ENCODE data around the gene PCYT2.

Gene PCYT2

DNA sequence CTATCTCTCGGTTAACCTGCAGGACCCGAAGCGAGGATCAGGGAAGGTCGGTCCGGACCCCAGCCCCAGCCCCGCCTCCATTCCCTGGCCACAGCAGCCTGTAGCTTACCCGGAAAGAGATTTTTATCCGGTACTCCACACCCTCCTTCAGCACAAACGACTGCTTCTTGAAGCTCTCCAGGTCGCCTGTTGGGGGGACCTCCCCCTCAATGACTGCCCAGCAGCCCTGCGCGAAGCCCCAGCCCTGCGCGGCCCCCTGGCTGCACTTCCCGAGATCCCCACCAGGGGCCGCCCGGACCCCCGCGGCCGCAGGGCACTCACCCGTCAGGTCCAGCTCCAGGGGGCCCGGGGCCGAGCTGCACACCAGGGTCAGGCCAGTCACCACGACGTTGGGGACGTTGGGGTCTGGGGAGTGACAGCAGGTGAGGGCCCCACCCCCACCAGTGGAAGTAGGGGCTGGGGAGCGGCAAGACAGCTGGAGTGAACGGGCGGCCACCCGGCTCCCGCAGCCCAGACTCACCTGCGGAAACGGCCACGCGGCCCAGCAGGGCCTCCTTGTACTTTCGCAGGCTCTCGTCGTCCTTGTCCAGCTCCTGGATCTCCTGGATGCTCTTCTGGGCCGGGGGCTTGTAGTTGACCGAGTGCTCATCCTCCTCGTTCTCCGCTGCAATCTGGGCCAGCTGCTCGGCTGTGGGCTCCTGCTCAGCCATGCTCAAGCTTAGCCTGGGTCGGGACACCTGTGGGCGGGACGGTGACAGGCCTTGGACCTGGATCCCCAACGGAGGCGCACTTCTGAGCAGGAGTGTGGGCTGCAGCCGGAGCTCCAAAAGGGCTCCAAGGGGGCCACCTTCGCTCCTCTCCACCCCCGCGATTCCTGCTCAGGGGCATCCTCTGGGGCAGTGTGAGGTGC is 41.7 kb downstream of the PCYT2 start:
- DNase-seq, result peak; percentile 42

DNA sequence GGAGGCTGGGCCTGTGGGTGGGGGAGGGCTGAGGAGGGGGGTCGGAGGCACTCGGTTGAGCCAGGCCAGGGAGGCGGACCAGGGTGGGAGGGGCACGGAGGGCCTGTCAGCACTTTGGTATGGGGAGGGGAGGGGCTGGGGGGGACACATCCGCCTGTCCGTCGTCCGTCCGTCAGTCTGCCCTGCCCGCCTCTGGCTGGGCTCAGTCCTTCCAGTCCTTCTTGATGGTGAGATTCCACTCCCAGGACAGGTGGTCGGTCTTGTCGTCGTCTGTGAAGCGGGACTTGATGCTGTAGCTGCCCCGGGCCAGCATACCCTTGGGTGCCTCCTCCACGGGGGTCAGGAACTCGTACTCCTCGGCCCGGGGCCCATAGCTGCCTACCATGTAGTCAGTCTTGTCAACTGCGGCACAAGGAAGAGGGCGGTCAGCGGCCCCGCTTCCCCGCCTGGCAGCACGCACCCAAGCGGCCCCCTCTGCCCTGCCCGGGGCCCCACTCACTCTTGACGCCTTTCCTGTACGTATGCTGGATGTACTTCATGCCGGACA is 42.5 kb downstream of the PCYT2 start:
- no peak for DNase-seq

DNA sequence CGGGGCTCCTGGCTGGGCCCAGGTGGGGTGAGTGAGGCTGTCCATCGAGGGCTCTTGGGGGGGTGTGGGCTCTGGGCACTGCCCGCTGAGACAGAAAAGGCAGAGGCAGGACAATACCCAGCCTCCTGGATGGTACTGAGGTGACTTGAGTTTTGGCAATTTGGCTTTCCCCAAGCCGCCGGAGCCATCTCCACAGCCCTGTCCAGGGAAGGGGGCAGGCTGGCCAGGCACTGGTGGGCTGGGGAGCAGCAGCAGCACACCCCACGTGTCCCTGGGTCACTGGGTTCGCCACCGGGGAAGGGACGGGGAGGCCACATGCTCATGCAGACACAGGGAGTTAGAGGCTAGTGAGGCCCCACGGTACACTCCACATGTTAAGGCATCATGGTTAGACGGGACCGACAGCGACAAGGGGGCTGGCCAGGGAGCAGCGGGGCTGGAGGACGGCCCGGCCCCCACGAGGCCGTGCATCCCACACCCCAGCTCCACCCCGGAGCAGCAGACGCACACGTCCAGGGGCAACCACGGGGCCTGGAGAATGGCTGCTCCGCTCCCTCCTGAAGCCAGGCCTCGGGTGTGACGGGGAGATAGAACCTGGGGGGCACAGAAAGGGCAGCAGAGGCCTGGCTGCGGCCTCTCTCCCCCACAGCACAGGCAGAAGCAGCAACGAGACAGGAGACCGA is 43.1 kb downstream of the PCYT2 start:
- DNase-seq, result no peak

DNA sequence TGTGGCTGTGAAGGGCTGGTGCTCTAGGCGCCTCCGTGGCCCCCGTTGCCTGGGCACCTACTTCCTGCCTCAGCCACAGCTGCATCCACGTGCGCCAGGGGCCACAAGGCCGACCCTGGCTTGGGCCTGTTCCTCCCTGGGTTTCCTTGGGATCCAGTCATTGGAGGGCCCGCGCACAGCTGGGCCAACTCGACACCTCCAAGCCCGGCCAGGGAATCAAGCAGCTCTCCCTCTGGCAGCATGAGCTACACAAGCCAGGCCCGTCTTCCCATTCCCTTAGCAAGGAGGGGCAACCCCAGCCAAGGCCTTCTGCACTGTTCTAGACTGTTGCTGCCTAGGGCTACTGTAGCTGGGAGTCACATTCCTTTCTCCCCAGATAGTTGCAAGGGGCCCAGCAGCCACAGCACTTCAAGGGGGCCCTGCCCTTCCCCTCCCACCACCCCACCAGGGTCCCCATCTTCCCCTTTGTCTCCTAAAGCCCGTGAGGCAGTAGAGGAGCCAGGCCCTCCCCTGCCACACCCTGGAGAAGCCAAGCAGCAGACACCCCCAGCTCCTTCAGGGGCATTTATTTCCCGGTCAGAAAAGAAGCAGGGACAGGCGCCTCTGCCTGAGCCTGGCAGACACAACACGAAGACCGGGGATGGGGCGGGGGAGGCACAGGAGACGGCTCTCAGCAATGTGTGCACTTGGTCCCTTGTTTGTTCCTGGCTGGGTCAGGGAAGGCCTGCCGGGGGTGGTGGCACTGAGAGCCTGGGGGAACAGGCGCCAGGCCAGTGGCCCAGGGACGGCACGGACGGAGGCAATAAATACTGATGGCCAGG is 43.8 kb downstream of the PCYT2 start:
- DNase-seq, result peak; percentile 44

DNA sequence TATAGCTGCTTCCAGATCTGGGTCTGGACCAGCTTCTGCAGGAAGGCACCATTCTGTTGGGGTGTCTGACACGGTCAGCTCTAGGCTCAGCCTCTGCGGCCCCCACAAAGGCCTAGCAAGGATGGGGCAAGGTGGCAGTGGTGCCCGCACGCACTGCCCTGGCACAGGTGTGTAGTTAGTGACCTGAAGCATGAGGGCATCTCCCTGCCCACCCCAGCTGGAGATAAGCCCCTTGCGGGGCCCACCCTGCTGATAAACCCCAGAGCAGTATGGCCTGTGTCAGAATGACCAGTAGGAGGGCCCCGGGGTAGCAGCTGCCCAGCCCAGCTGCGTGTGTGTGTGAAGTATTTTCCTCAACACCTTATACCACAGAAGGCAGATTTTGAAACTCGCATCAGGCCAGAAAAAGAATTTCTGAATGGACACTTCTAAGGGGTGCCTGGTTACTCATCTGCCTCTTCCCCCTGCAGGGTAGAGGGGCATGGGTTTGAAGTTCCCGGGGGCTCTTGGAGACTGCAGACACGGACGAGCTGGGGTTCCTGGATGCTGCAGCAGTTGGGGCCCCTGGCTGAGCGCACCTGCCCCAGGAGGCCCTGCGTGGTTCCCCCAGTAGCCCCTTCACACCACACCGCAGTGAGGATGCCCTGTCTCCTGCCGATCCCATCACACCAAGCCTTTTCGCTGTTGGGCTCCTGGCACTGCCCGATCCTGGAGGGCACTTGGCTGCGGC is 44.6 kb downstream of the PCYT2 start:
- DNase-seq, result peak; percentile 30

DNA sequence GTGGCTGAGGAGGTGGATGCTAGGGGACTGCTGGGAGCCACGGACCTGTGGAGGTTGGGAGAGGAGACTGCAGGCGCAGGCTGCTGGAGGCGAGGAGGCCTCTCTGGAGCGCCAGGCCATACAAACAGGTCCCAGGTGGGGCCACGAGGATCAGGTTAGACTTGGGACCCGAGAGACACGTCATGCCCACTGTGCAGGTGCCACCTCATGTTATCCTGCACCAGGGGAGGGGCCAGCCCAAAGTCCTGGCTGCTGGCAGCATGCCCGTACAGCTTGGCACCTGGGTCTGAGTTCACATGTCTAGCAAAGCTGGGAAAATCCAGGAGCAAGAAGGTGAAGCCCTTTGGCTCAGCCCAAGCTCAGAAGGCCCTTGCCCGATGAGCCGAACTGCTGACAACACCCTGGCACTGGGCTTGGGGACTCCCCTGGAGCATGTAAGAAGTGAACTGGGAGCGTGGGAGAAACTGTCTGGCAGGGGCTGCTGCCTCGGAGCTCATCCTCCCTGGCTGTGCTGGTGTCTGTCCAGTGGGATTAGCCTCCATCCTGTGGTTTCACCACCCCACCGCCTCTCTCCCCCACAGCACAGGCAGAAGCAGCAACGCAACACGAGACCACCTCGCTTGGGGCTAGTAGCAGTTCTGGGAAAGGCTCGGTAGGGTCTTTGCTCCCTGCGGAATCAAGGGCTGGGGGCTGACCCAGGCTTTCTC is 45.3 kb downstream of the PCYT2 start:
- no peak for DNase-seq

DNA sequence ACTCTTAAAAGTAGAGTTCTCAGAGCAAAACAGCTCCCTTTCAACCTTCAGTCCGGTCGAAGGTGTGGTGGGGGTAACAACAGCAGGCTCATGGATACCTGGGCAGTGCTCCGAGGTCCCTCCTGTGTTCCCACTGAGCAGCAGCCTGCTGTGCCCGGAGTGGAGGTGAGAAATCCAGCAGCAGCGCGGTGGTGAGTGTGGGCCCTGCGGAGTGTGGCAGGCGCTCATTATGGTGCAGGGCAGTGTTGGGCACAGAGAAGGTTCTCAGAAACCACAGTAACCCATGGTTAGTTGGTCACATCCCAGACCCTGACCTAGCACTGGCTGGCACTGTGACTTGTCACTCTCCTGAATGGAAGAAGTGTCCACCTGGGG is 45.9 kb downstream of the PCYT2 start:
- DNase-seq, result no peak

DNA sequence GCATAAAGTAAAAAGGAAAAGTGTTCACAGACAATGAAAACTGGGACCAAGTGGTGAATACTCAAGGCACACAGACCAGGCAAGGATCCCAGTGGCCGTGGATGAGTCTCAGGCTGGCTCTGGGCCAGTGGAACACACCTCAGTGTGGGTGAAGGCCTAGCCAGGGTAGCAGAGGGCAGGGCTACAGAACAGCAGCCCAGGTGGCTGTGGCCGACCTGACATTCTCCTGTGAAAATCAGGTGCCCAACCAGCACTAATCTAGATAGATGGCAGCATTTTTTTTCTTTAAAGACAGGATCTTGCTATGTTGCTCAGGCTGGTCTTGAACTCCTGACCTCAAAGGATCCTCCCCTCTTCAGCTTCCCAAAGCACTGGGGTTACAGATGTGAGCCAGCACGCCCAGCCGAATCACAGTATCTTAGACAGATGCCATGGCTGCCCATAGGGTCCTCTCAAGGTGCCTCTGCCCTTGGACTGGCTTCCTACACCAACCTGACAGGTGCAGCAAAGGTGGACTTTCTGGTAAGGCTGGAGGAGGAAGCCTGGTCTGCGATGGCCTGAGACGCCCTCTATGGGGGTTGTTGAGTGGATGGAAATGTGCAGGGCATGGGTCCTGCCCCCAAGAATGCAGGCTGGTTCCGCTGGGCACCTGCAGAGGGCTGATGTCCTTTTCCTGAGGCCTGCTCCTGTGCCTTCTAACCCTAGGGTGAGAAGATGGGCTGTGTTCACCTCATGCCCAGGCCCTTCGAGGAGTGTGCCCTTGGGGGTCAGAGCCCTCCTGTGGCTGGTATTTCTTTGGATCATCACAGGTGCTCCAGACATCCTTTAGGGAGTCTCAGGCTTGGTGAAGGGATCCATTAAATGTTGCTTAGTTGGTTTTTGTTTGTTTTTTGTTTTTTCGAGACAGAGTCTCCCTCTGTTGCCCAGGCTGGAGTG is 47.1 kb downstream of the PCYT2 start:
- no peak for DNase-seq

DNA sequence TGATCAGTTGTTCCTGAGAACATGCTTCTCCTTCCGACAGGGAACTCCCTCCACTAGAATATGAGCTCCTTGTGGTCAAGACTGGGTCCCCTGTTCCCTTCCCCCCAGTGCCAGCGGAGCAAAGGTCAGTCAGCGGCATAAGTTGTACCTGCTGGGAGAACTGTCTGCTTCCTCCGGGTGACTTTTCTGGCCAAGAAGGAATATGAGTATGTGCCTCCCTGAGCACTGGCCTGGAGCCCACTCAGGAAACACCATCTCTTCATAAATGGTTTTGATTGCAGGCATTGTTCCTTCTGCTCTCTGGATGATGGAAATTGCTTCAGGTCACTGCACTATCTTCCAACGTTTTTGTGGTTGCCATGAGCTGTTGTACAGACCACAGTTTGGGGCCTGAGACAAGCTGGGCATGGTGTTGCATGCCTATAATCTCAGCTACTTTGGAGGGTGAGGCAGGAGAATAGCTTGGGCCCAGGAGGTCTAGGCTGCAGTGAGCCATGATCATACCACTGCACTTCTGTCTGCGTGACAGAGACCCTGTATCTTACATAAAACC is 48.0 kb downstream of the PCYT2 start:
- DNase-seq, result no peak

DNA sequence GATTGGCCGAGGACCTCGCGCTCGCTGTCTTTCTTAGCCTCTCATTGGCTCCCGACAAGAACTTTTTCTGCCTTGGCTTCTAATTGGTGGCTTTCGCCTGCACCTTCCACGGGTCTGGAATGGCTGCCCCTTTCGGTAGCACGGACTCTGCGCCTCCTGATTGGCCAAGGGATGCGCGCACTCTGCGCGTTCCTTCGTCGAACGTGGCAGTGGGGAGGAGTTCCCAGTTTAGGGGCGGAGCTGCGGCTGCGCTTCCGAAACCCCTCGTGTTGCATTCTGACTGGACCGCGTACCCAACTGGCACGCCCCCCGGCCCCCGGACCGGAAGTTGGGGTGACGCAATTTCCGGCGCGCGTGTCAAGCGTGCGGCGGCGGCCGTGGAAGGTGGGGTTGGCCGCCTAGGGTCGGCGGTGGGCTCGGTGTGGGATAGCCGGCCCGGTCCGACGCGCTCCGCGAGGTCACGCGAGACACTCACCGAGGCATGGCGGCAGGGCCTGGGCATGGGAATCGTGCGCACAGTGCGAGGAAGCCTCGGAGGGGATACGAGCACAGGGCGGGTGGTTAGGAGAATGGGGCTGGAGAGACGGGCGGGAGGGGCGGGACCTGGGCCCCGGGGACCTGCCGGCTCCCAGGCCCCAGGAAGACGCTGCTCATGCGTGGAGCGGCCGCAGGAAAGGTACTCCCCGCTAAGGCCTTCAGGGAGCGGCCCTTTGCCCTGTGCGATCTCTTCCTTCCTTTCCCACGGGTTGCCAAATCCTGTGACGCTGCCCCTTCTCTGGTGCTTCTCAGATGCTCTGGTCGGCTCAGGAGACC is 50.2 kb downstream of the PCYT2 start:
- DNase-seq, result peak; percentile 100

DNA sequence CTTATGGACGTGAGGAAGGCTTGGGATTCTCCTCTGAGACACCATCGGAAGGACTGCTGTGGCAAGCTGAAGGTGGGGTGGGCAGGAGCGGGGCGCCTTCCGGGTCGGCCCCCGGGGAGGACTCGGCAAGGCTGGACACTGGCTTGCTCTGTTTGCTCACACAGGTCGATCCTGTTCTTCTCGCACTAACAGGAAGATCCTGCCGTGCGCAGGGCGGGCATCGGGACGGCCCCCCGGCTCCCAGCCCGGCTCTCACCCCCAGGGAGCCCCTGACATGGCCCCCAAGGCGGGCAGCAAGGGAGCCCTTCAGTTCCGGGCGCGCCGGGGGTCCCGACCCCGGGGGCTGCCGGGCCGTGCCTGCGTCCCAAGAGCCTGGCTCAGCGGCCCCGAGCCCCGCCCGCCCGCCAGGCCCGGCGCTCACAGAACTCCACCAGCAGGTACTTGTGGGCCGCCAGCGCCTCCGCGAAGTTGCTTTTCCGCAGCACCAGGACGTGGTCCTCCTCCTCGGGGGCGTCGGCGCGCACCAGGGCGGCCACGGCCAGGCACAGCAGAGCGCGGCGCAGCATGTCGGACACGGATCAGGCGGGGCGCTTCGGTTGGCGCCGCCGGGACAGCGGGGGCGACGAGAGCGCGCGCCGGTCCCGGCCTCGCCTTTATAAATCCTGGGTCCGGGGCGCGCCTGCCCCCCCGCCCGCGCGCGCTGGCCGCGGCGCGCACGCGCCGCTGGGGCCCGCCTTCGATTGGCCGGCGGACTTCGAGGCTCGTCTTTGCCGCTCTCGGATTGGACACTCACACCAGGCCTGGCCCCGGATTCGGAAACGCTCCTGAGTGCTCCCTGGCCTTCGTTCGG is 51.1 kb downstream of the PCYT2 start, which contains the start of gene P4HB:
Gene P4HB, minus strand, starts transcription at position 630 of the 850 bp plus-strand sequence. Its CDS starts 64 bp downstream, at position 566.
- DNase-seq, result peak; percentile 9

DNA sequence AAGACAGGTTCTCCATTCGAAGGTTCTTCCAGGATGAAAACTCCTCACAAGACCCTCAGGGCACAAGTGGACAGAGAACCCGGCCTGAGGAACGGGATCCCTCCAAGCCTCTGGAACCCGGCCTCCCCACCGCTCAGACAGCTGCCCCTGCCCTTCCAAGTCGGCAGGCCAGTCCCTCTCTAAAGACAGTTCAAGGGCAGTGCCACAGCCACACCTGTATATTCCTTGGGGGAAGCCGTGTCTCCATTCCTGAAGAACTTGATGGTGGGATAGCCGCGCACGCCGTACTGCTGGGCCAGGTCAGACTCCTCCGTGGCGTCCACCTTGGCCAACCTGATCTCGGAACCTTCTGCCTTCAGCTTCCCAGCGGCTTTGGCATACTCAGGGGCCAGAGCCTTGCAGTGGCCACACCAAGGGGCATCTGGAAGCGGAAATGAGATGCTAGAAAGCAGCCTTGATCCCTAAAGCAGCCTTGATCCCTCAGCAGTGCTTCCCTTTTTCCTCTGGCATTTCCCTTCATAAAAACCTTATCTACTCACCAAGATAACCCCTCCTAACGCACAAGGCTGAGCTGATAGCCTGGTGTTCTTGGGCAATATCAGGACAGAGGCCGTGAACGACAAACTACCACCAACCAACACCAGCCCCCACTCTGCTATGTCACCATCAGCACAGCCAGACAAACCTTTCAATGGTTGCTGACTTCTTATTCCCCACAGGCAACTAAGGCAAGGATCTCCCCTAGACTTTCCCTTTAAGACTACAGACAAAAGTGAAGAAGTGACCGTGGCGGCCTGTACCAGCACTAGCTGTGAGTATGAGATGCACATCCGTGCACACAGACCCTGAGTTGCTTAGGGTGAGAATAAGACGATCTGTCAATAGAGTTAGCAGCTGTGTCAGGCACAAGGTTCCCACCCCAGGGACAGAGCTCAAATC is 52.0 kb downstream of the PCYT2 start:
- peak; percentile 20 for DNase-seq

DNA sequence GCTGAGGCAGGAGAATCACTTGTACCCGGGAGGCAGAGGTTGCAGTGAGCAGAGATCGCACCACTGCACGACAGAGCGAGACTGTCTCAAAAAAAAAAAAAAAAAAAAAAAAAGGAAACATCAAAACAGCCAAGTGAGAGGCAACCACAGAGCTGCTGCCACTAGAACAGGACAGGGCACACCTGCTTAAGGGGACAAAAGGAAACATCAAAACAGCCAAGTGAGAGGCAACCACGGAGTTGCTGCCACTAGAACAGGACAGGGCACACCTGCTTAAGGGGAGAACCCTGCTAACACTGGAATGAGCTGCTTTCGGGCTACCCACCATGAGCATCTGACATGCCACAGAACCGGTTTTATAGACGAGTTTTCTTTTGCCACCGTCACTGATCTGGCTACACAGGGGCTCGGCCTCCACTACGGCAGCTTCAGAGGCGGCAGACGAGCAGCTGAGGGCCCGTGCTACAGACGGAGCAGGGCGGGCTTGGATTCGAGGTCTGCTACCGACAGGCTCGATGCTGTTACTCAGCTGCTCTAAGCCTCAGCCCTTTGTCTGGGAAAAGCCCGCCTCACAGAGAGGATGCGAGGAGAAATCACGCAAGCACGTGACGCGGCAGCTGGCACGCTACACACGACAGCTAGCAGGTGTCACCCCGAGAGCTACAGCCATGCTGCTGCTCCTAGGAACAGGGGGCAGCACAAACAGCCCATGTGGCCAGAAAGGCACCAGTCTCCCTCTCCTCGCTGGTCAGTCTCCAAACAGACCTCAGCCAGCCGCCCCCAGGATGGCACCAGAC is 52.8 kb downstream of the PCYT2 start:
- DNase-seq, result no peak

DNA sequence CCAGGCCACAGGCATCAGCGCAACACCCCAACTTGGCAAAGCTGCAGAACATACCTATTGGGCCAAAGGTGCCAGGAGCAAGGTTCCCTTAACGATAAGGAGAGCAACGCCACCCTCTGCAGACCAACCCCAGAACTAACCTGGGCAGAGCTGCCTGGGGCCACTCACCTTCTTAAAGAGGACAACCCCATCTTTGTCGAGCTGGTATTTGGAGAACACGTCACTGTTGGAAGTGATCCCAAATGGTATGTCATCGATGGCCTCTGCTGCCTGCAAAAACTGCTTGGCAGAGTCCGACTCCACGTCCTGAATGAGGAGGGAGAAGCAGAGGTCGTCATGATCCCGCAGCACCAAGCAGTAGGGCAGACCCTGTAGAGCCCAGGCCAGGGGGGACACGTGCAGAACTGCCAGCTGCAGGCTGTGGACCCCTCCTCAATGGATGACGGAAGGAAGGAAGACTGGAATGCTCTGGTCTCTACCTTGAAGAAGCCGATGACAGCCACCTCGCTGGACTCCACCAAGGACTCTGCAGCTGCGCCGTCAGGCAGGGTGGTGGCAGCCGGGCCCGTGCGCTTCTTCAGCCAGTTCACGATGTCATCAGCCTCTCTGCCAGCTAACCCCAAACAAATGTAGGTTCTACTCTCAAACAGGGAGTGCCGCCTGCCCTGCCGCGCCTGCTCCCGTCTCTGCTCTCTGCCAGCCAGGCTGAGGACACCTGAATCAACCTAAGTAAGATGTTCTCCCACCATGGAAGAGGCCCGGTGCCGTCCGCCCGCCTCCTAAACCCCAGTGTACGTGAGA is 56.0 kb downstream of the PCYT2 start:
- no peak for DNase-seq

DNA sequence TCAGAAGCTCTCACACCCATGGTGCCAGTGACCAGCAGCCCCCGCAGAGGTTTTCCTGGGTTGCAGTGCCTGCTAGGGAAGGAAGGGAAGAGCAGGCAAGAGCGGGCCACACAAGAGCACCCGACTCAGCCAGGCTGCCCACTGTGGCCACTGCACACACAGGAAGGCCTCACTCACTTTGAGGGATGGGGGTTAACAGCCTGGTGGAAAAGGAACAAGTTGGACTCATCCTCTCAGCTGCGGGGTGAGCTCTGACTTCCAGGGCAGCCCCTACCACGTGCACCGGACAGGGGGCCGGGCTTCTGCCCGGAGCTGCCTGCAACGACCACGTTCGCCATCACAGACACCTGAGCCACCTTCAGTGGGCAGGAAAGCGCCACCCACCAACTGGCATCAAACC is 59.0 kb downstream of the PCYT2 start:
- no peak for DNase-seq
